HCT116 (cell line): ENCODE data around the gene RIMOC1. TPM values are rescaled to one million over a fixed set of nuclear protein-coding genes. Genes with fewer than 3 reads are reported as not detected.

Source experiments
- ATAC-seq: fragments of 200-7000 bp; cut with Tn5 transposase; 2 replicates; pipeline ENCODE4 v1.9.1; 2020; ENCODE audit warnings: mild to moderate bottlenecking, moderate library complexity
- BruUV-seq: library from RNA; stranded (reverse); fragments of 400-500 nt; replicated peaks from 2 replicates; lab custom pipeline; 2021; lab: Mats Ljungman, UMichigan
- CTCF ChIA-PET: fragments of 300-600 bp; sonication (Branson Sonifier 250); formaldehyde crosslinking; loops from one replicate; lab custom pipeline; 2021; ENCODE audit warnings: antibody characterized with exemption; lab: Charles Lee
- POLR2A ChIA-PET: fragments of 300-600, 350-600 bp; sonication (Branson Sonifier 250); formaldehyde crosslinking; loops from one replicate; lab custom pipeline; 2021; ENCODE audit warnings: antibody characterized with exemption; lab: Charles Lee
- RAD21 ChIA-PET, 2 experiments: fragments of 300-600 bp; sonication (Branson Sonifier 250); formaldehyde crosslinking; loops; one replicate each; lab custom pipeline; 2023; ENCODE audit warnings: low total read pairs in 2 of 2; ENCODE audit not compliant: uncharacterized antibody in 2 of 2, unreplicated experiment in 2 of 2, low non-redundant PET in 1 of 2; lab: Charles Lee
- DNase-seq: peaks from one replicate; pipeline ENCODE4 v3.0.0-alpha.2; 2010; ENCODE audit warnings: low read depth, low spot score
- H2AFZ ChIP-seq: fragments of 200-600 bp; shearing (Covaris generic), sonication (generic); 2 replicates; pipeline ENCODE4 v1.6.1; 2017; ENCODE audit warnings: low read depth, mixed run types, mixed read lengths, antibody characterized with exemption, low read length; ENCODE audit not compliant: poor library complexity, severe bottlenecking
- H3K27ac ChIP-seq: 2 replicates; pipeline ENCODE4 v1.5.1; 2012; ENCODE audit warnings: low read depth, low read length
- H3K27me3 ChIP-seq: fragments of 200-600 bp; sonication (generic); 2 replicates; pipeline ENCODE4 v1.6.1; 2016; ENCODE audit warnings: mixed run types, low read length, mixed read lengths; ENCODE audit not compliant: insufficient read depth
- H3K36me3 ChIP-seq, 2 experiments: fragments of 200-500 bp in 1 of 2; fragments of 200-600 bp in 1 of 2; sonication (Bioruptor generic) in 1 of 2; sonication (generic) in 1 of 2; 2 replicates each; pipeline versions ENCODE4 v1.5.1 to v1.6.1; 2014 to 2016; ENCODE audit warnings: low read length in 2 of 2, inconsistent platforms in 1 of 2, mixed read lengths in 1 of 2, mixed run types in 1 of 2; ENCODE audit not compliant: insufficient read depth in 2 of 2, control insufficient read depth in 1 of 2
- H3K4me1 ChIP-seq, 2 experiments: fragments of 200-600 bp in 1 of 2; sonication (generic) in 1 of 2; 2 replicates each; pipeline versions ENCODE4 v1.5.1 to v1.6.1; 2012 to 2017; ENCODE audit warnings: low read length in 2 of 2, inconsistent platforms in 1 of 2, mild to moderate bottlenecking in 1 of 2, mixed read lengths in 1 of 2, mixed run types in 1 of 2, moderate library complexity in 1 of 2; ENCODE audit not compliant: insufficient read depth in 2 of 2, control insufficient read depth in 1 of 2
- H3K4me2 ChIP-seq: fragments of 200-600 bp; sonication (generic); 2 replicates; pipeline ENCODE4 v1.6.1; 2017; ENCODE audit warnings: mixed run types, low read length, mixed read lengths
- H3K4me3 ChIP-seq, 2 experiments: fragments of 200-600 bp in 1 of 2; sonication (generic) in 1 of 2; replicated peaks in 1 of 2; 2 replicates each; pipeline ENCODE4 v1.5.1; 2011 to 2016; ENCODE audit warnings: low read length in 2 of 2, control low read depth in 1 of 2, low read depth in 1 of 2, mild to moderate bottlenecking in 1 of 2, mixed read lengths in 1 of 2, mixed run types in 1 of 2
- H3K79me2 ChIP-seq: fragments of 200-600 bp; sonication (generic); 2 replicates; pipeline ENCODE4 v1.6.1; 2017; ENCODE audit warnings: mild to moderate bottlenecking, mixed run types, low read length, moderate library complexity, mixed read lengths; ENCODE audit not compliant: insufficient read depth
- H3K9ac ChIP-seq: fragments of 200-600 bp; sonication (generic); 2 replicates; pipeline ENCODE4 v1.6.1; 2016; ENCODE audit warnings: low read length, mixed read lengths
- H3K9me2 ChIP-seq: fragments of 200-600 bp; sonication (generic), shearing (Covaris generic); 2 replicates; pipeline ENCODE4 v1.6.1; 2017; ENCODE audit warnings: mixed run types, mild to moderate bottlenecking, moderate library complexity; ENCODE audit not compliant: insufficient read depth
- H3K9me3 ChIP-seq, 2 experiments: fragments of 200-500 bp in 1 of 2; fragments of 200-600 bp in 1 of 2; sonication (Bioruptor generic) in 1 of 2; sonication (generic) in 1 of 2; 2 replicates each; pipeline ENCODE4 v1.6.1; 2014 to 2017; ENCODE audit warnings: low read length in 2 of 2, mixed read lengths in 2 of 2, inconsistent platforms in 1 of 2, low read depth in 1 of 2, mild to moderate bottlenecking in 1 of 2, mixed run types in 1 of 2, moderate library complexity in 1 of 2; ENCODE audit not compliant: control insufficient read depth in 1 of 2, insufficient read depth in 1 of 2
- H4K20me1 ChIP-seq: fragments of 200-600 bp; sonication (generic), shearing (Covaris generic); 2 replicates; pipeline ENCODE4 v1.6.1; 2017; ENCODE audit warnings: mixed run types, mild to moderate bottlenecking, moderate library complexity; ENCODE audit not compliant: insufficient read depth
- CEBPB ChIP-seq: IDR thresholded peaks from 2 replicates; pipeline ENCODE4 v1.6.1; 2012; ENCODE audit warnings: low read depth
- ELF1 ChIP-seq: IDR thresholded peaks from 2 replicates; pipeline ENCODE4 v1.6.1; 2012; ENCODE audit warnings: low read depth, borderline replicate concordance
- EZH2 ChIP-seq: fragments of 200-600 bp; sonication (generic); IDR thresholded peaks from 2 replicates; pipeline ENCODE4 v1.6.1; 2017; ENCODE audit warnings: antibody characterized with exemption, mixed run types
- EZH2phosphoT487 ChIP-seq: fragments of 200-600 bp; IDR thresholded peaks from 2 replicates; pipeline ENCODE4 v1.6.1; 2018; ENCODE audit warnings: antibody characterized with exemption, borderline replicate concordance
- FOSL1 ChIP-seq: IDR thresholded peaks from 2 replicates; pipeline ENCODE4 v1.6.1; 2012; ENCODE audit warnings: low read depth
- JUND ChIP-seq: IDR thresholded peaks from 2 replicates; pipeline ENCODE4 v1.6.1; 2012
- POLR2A ChIP-seq: IDR thresholded peaks from 2 replicates; pipeline ENCODE4 v1.7.0; 2011; ENCODE audit warnings: borderline replicate concordance; ENCODE audit not compliant: insufficient read depth, insufficient read length; ENCODE audit errors: extremely low read depth
- SP1 ChIP-seq: IDR thresholded peaks from 2 replicates; pipeline ENCODE4 v1.6.1; 2012; ENCODE audit warnings: low read depth
- SRF ChIP-seq: IDR thresholded peaks from 2 replicates; pipeline ENCODE4 v1.6.1; 2012; ENCODE audit warnings: low read depth
- TCF7L2 ChIP-seq: IDR thresholded peaks from 2 replicates; pipeline ENCODE4 v1.7.0; 2011; ENCODE audit warnings: borderline replicate concordance, inconsistent platforms; ENCODE audit not compliant: insufficient read depth, insufficient read length; ENCODE audit errors: extremely low read depth
- YY1 ChIP-seq: IDR thresholded peaks from 2 replicates; pipeline ENCODE4 v1.6.1; 2011; ENCODE audit warnings: low read length, low read depth, moderate library complexity, mild to moderate bottlenecking; ENCODE audit not compliant: insufficient replicate concordance; ENCODE audit errors: extremely low read depth
- ZFX ChIP-seq: fragments of 450-650 bp; IDR thresholded peaks from 2 replicates; pipeline ENCODE4 v1.6.1; 2017
- ZNF274 ChIP-seq: fragments of 200-500 bp; sonication (Bioruptor generic); IDR thresholded peaks from 2 replicates; pipeline ENCODE4 v1.6.1; 2014; ENCODE audit warnings: mild to moderate bottlenecking, low read depth, low read length, inconsistent platforms
- intact Hi-C: fragments of 100-400 bp; cut with micrococcal nuclease; formaldehyde crosslinking; loops from 2 replicates; pipeline ENCODE4 v1.10.0; 2022
- total RNA-seq: library from RNA; stranded (reverse); gene quantifications from one replicate; pipeline ENCODE4 v1.2.1, GENCODE V29; 2021; ENCODE audit not compliant: unreplicated experiment
- TF ChIP-seq, protein P1 (sequence below): IDR thresholded peaks from 2 replicates; pipeline ENCODE4 v1.6.1; 2012; ENCODE audit warnings: low read depth
- TF ChIP-seq, protein P2 (sequence below), 3 experiments: fragments of 200-600 bp in 1 of 3; sonication (generic) in 1 of 3; IDR thresholded peaks in 2 of 3; conservative IDR thresholded peaks in 1 of 3; 2 replicates each; pipeline ENCODE4 v1.5.1; 2012 to 2017; ENCODE audit warnings: low read depth in 2 of 3, low read length in 2 of 3, antibody characterized with exemption in 1 of 3, borderline replicate concordance in 1 of 3, control low read depth in 1 of 3, mild to moderate bottlenecking in 1 of 3, mixed read lengths in 1 of 3, mixed run types in 1 of 3, moderate library complexity in 1 of 3; ENCODE audit not compliant: insufficient read depth in 1 of 3
- TF ChIP-seq, protein P3 (sequence below): IDR thresholded peaks from 2 replicates; pipeline ENCODE4 v1.6.1; 2012

Gene RIMOC1
- total RNA-seq, 1 experiment from 2014 or later = 28.2 TPM

DNA sequence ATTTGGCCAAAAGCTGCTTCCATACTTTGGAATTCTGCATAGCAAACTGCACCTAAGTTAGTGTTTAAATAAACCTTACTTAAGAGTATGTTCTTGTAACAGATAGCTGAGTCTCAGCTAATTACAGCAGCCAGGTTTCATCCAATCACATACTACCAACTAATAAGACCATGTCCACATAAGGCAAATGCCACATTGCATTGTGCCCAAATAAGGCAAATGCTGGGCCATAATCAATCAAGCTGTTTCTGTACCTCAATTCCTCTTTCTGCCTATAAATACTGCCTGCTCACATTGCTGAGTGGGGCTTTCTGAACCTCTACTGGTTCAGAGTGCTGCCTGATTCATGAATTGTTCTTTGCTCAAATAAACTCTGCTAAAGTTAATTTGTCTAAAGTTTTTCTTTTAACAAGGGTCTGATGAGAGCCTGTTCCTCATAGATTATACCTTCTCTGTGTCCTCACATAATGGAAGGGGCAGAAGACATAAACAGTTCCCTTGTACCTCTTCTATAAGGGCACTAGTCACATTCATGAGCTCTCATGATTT lies 29.6 kb upstream of the RIMOC1 start:
- H3K79me2 ChIP-seq = peaks cover 4% of the 10 kb centered on the region
- no peak overlapping the region for H3K4me3 ChIP-seq
- no peaks in the 10 kb centered on the region for H3K27me3 ChIP-seq
- no peak overlapping the region for H3K9ac ChIP-seq
- no peaks in the 10 kb centered on the region for H3K9me2 ChIP-seq
- TF ChIP-seq EZH2phosphoT487 (no peak), SRF (peak; percentile 62)
- intact Hi-C loops = no loop called here
- H4K20me1 ChIP-seq = no peaks in the 10 kb centered on the region
- H3K27ac ChIP-seq = no peak overlapping the region
- no peaks in the 10 kb centered on the region for H3K9me3 ChIP-seq
- DNase-seq (no peak), ATAC-seq (no peak)
- peaks cover 5 to 10% of the 10 kb centered on the region in 2 experiments; a peak in 3 of 4 replicates for H3K4me1 ChIP-seq
- CTCF ChIA-PET = no interaction called here
- H2AFZ ChIP-seq = no peak overlapping the region
- POLR2A ChIA-PET = no interaction called here
- no peak overlapping the region for H3K4me2 ChIP-seq
- H3K36me3 ChIP-seq = no peaks in the 10 kb centered on the region
- no TSS peak for BruUV-seq
- RAD21 ChIA-PET = no interaction called here

DNA sequence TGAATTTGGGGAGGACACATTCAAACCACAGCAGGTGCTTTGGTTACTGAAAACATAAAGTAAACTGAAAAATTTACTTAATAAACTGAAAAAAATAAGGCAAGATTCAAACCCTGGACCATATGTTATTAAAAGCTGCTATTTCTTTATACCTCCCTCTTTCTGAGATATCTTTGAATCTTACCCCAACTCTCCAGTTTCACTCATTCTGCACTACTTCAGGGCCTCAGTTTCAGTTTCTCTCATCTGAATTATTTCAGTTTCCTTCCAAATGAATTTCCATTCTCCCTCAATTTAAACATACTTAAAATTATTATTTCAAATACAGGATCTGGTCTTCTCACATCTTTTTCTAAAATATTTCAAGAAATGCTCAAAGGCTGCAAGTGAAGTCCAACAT lies 29.0 kb upstream of the RIMOC1 start:
- Histone ChIP-seq H2AFZ (no peak overlapping the region), H3K9me3 (no peaks in the 10 kb centered on the region), H3K4me3 (no peak overlapping the region), H3K27ac (no peak overlapping the region), H3K4me2 (no peak overlapping the region), H4K20me1 (no peaks in the 10 kb centered on the region), H3K36me3 (no peaks in the 10 kb centered on the region), H3K9me2 (no peaks in the 10 kb centered on the region), H3K4me1 (peaks cover 5 to 10% of the 10 kb centered on the region in 2 experiments; a peak in 3 of 4 replicates), H3K9ac (no peak overlapping the region), H3K27me3 (no peaks in the 10 kb centered on the region), H3K79me2 (no peaks in the 10 kb centered on the region)
- CTCF ChIA-PET = no interaction called here
- BruUV-seq = no TSS peak
- intact Hi-C loops = no loop called here
- RAD21 ChIA-PET = no interaction called here
- ATAC-seq = no peak
- POLR2A ChIA-PET = no interaction called here
- DNase-seq = no peak
- TF ChIP-seq ZNF274 = no peak
- TF ChIP-seq FOSL1 = no peak
- no peak for TF ChIP-seq JUND
- no peak for TF ChIP-seq ZFX
- no peak for TF ChIP-seq TCF7L2
- no peak for TF ChIP-seq POLR2A
- TF ChIP-seq, protein P1, sequence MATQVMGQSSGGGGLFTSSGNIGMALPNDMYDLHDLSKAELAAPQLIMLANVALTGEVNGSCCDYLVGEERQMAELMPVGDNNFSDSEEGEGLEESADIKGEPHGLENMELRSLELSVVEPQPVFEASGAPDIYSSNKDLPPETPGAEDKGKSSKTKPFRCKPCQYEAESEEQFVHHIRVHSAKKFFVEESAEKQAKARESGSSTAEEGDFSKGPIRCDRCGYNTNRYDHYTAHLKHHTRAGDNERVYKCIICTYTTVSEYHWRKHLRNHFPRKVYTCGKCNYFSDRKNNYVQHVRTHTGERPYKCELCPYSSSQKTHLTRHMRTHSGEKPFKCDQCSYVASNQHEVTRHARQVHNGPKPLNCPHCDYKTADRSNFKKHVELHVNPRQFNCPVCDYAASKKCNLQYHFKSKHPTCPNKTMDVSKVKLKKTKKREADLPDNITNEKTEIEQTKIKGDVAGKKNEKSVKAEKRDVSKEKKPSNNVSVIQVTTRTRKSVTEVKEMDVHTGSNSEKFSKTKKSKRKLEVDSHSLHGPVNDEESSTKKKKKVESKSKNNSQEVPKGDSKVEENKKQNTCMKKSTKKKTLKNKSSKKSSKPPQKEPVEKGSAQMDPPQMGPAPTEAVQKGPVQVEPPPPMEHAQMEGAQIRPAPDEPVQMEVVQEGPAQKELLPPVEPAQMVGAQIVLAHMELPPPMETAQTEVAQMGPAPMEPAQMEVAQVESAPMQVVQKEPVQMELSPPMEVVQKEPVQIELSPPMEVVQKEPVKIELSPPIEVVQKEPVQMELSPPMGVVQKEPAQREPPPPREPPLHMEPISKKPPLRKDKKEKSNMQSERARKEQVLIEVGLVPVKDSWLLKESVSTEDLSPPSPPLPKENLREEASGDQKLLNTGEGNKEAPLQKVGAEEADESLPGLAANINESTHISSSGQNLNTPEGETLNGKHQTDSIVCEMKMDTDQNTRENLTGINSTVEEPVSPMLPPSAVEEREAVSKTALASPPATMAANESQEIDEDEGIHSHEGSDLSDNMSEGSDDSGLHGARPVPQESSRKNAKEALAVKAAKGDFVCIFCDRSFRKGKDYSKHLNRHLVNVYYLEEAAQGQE = no peak
- TF ChIP-seq CEBPB = no peak
- no peak for TF ChIP-seq SP1
- no peak for TF ChIP-seq YY1
- no peak for TF ChIP-seq ELF1
- TF ChIP-seq, protein P2, sequence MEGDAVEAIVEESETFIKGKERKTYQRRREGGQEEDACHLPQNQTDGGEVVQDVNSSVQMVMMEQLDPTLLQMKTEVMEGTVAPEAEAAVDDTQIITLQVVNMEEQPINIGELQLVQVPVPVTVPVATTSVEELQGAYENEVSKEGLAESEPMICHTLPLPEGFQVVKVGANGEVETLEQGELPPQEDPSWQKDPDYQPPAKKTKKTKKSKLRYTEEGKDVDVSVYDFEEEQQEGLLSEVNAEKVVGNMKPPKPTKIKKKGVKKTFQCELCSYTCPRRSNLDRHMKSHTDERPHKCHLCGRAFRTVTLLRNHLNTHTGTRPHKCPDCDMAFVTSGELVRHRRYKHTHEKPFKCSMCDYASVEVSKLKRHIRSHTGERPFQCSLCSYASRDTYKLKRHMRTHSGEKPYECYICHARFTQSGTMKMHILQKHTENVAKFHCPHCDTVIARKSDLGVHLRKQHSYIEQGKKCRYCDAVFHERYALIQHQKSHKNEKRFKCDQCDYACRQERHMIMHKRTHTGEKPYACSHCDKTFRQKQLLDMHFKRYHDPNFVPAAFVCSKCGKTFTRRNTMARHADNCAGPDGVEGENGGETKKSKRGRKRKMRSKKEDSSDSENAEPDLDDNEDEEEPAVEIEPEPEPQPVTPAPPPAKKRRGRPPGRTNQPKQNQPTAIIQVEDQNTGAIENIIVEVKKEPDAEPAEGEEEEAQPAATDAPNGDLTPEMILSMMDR (IDR thresholded peaks at IDR 0.05 in 2 of 3, conservative IDR thresholded peaks at IDR 0.05 in 1 of 3; ENCODE audit: borderline replicate concordance in 1 of 3, insufficient read depth in 1 of 3, low read depth in 2 of 3, low read length in 2 of 3) = no peak
- TF ChIP-seq EZH2 = no peak
- TF ChIP-seq, protein P3, sequence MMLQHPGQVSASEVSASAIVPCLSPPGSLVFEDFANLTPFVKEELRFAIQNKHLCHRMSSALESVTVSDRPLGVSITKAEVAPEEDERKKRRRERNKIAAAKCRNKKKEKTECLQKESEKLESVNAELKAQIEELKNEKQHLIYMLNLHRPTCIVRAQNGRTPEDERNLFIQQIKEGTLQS = no peak
